ENCODE data around the gene NF2. TPM values are rescaled to one million over a fixed set of nuclear protein-coding genes. Genes with fewer than 3 reads are reported as not detected.
"Not testable (repeated sequence)": the region's sequence is repeated elsewhere in the genome, so short reads cannot be mapped to it uniquely, and the experiment has no call there.

The NF2 gene
- 21.7 TPM for total RNA-seq

DNA sequence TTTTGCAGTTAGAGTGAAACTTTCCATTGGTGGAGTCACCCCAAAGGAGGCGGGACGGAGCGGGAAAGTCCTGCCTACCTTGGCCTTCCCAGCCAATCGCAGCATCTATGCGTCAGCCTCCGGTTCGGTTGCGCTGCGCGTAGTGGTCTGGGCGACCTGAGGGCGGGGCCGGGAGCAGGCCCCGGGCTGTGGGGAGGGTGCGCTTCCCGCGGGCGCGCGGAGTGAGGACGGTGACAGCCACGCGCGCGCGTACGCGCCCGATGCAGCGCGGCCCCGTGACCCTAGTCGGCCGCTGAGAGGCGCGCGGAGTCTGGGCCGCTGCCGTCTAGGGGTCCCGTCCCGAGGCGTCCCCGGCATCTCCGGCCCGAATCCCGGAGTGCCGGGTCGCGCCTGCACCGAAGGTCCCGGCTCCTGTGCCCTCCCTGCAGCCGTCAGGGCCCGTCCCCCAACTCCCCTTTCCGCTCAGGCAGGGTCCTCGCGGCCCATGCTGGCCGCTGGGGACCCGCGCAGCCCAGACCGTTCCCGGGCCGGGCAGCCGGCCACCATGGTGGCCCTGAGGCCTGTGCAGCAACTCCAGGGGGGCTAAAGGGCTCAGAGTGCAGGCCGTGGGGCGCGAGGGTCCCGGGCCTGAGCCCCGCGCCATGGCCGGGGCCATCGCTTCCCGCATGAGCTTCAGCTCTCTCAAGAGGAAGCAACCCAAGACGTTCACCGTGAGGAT is at the start of gene NF2:
Gene NF2, plus strand, starts transcription at position 276 of the 718 bp plus-strand sequence. Its CDS starts 366 bp downstream, at position 642.
- Histone ChIP-seq H3K9me3 (ENCODE audit: low read depth, low read length) (no peaks in the 10 kb centered on the region), H3K4me1 (ENCODE audit: insufficient read depth, low read length) (peaks cover 18% of the 10 kb centered on the region), H3K4me3 (ENCODE audit: low read length) (peak within 1 kb of the TSS; percentile 84), H3K27me3 (ENCODE audit: insufficient read depth, low read length) (no peaks in the 10 kb centered on the region)

GRCh38 chr22:29555065-29555644 is 48.3 kb upstream of the NF2 start:
- H3K27me3 ChIP-seq (ENCODE audit: insufficient read depth, low read length): no peaks in the 10 kb centered on the region
- no peaks in the 10 kb centered on the region for H3K9me3 ChIP-seq (ENCODE audit: low read depth, low read length)
- no peak overlapping the region for H3K4me3 ChIP-seq (ENCODE audit: low read length)
- H3K4me1 ChIP-seq (ENCODE audit: insufficient read depth, low read length): peaks cover 9% of the 10 kb centered on the region

DNA sequence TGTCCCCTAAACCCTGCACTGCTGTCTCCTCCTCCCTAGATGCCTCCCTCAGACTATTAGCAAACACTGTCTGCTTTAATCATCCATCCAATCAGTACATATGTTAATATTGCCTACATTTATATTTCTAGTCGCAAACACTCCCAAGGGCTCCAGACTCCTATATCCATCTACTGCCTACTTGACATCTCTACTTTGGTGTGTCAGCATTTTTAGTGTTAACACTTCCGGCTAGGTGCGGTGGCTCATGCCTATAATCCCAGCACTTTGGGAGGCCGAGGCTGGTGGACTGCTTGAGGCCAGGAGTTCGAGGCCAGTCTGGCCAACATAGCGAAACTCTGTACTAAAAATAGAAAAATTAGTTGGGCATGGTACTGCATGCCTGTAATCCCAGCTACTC is 44.4 kb upstream of the NF2 start:
- H3K9me3 ChIP-seq (ENCODE audit: low read depth, low read length): no peaks in the 10 kb centered on the region
- H3K4me1 ChIP-seq (ENCODE audit: insufficient read depth, low read length): peaks cover 6% of the 10 kb centered on the region
- H3K4me3 ChIP-seq (ENCODE audit: low read length): no peak overlapping the region
- no peaks in the 10 kb centered on the region for H3K27me3 ChIP-seq (ENCODE audit: insufficient read depth, low read length)

- H3K4me1 ChIP-seq (ENCODE audit: insufficient read depth, low read length): no peaks in the 10 kb centered on the region
- no peaks in the 10 kb centered on the region for H3K9me3 ChIP-seq (ENCODE audit: low read depth, low read length)
- no peaks in the 10 kb centered on the region for H3K27me3 ChIP-seq (ENCODE audit: insufficient read depth, low read length)
- H3K4me3 ChIP-seq (ENCODE audit: low read length): no peak overlapping the region
Measured at GRCh38 chr22:29559853-29560252, 43.6 kb upstream of the NF2 start.

DNA sequence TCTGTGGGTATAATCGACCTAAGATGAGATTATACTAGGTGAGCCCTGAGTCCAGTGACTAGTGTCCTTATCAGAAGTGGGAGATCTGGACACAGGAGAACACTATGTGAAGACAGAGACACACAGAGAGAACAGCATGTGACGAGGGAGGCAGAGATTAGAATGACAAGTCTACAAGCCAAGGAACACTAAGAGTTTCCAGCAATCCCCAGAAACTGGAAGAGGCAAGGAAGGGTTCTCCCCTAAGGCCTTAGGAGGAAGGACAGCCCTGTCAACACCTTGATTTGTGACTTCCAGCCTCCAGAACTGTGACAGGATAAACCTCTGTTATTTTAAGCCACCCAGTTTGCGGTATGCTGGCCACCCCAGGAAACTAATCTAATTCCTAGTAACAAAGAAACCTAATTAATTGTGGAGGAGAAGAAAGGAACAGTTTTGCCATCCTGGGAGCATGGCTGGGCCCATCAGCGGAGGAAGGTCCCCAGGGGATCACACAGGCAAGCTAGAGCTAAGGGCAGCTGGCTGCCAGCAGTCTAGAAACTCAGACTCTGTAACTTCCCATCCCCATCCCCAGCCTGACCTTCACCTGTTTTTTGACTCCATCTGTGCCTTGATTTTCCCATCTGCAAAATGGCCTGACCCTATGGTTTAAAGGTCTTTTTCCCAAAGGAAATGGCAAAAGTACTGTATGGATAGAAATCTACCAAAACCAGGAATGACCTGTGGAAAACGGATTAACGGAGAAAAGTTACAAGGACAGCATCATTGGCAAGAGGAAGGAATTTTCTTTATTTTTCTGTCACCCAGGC is 39.6 kb upstream of the NF2 start:
- Histone ChIP-seq H3K27me3 (ENCODE audit: insufficient read depth, low read length) (no peaks in the 10 kb centered on the region), H3K4me3 (ENCODE audit: low read length) (no peak overlapping the region), H3K9me3 (ENCODE audit: low read depth, low read length) (no peaks in the 10 kb centered on the region), H3K4me1 (ENCODE audit: insufficient read depth, low read length) (no peaks in the 10 kb centered on the region)

DNA sequence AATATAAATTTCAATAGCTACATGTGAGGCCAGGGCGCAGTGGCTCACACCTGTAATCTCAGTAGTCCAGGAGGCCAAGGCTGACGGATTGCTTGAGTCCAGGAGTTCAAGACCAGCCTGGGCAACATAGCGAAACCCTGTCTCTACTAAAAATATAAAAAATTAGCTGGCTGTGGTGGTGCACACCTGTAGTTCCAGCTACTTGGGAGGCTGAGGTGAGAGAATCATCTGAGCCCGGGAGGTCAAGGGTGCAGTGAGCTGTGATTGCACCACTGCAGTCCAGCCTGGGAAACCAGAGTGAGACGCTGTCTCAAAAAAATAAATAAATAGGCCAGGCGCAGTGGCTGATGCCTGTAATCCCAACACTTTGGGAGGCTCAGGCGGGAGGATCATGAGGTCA is 36.9 kb upstream of the NF2 start:
- H3K4me1 ChIP-seq (ENCODE audit: insufficient read depth, low read length); H3K4me3 ChIP-seq (ENCODE audit: low read length); H3K9me3 ChIP-seq (ENCODE audit: low read depth, low read length); H3K27me3 ChIP-seq (ENCODE audit: insufficient read depth, low read length): not testable (repeated sequence)

- Histone ChIP-seq H3K4me3 (ENCODE audit: low read length) (no peak overlapping the region), H3K4me1 (ENCODE audit: insufficient read depth, low read length) (no peaks in the 10 kb centered on the region), H3K9me3 (ENCODE audit: low read depth, low read length) (no peaks in the 10 kb centered on the region), H3K27me3 (ENCODE audit: insufficient read depth, low read length) (no peaks in the 10 kb centered on the region)
Measured at GRCh38 chr22:29567338-29567737, 36.1 kb upstream of the NF2 start.

GRCh38 chr22:29569011-29569678 is 34.3 kb upstream of the NF2 start:
- Histone ChIP-seq H3K9me3 (ENCODE audit: low read depth, low read length) (no peaks in the 10 kb centered on the region), H3K4me1 (ENCODE audit: insufficient read depth, low read length) (no peaks in the 10 kb centered on the region), H3K4me3 (ENCODE audit: low read length) (no peak overlapping the region), H3K27me3 (ENCODE audit: insufficient read depth, low read length) (no peaks in the 10 kb centered on the region)

DNA sequence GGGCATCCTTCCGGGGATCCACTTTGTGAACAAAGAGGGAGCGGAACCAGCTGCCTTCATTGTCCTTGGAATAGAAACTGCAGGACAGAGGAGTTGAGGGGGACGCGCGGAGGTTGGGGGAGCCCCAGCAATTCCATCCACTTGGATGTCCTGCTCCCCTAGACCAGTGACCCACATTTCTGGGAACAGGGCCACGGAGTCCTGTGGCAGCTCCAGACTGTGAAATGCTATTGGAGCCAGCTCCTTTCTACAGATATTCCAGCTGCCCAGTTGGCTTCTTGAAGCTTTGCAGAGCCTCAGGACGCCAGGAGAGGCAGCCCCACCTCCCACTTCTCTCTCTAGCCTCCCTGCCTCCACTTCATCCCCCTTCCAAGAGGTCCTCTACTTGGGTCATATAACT is 33.0 kb upstream of the NF2 start:
- H3K4me3 ChIP-seq (ENCODE audit: low read length): no peak overlapping the region
- no peaks in the 10 kb centered on the region for H3K27me3 ChIP-seq (ENCODE audit: insufficient read depth, low read length)
- H3K4me1 ChIP-seq (ENCODE audit: insufficient read depth, low read length): no peaks in the 10 kb centered on the region
- no peaks in the 10 kb centered on the region for H3K9me3 ChIP-seq (ENCODE audit: low read depth, low read length)

- H3K4me3 ChIP-seq (ENCODE audit: low read length): no peak overlapping the region
- no peaks in the 10 kb centered on the region for H3K27me3 ChIP-seq (ENCODE audit: insufficient read depth, low read length)
- H3K9me3 ChIP-seq (ENCODE audit: low read depth, low read length): no peaks in the 10 kb centered on the region
- no peaks in the 10 kb centered on the region for H3K4me1 ChIP-seq (ENCODE audit: insufficient read depth, low read length)
Measured at GRCh38 chr22:29570912-29571549, 32.4 kb upstream of the NF2 start.

GRCh38 chr22:29574762-29575450 is 28.5 kb upstream of the NF2 start:
- Histone ChIP-seq H3K4me3 (ENCODE audit: low read length) (no peak overlapping the region), H3K4me1 (ENCODE audit: insufficient read depth, low read length) (no peaks in the 10 kb centered on the region), H3K27me3 (ENCODE audit: insufficient read depth, low read length) (no peaks in the 10 kb centered on the region), H3K9me3 (ENCODE audit: low read depth, low read length) (no peaks in the 10 kb centered on the region)

GRCh38 chr22:29578462-29579200 is 24.8 kb upstream of the NF2 start:
- H3K9me3 ChIP-seq (ENCODE audit: low read depth, low read length): no peaks in the 10 kb centered on the region
- H3K4me1 ChIP-seq (ENCODE audit: insufficient read depth, low read length): peaks cover 14% of the 10 kb centered on the region
- H3K4me3 ChIP-seq (ENCODE audit: low read length): no peak overlapping the region
- H3K27me3 ChIP-seq (ENCODE audit: insufficient read depth, low read length): no peaks in the 10 kb centered on the region

GRCh38 chr22:29580200-29580810 is 23.1 kb upstream of the NF2 start:
- H3K27me3 ChIP-seq (ENCODE audit: insufficient read depth, low read length): no peaks in the 10 kb centered on the region
- peak overlapping the region; percentile 50 for H3K4me3 ChIP-seq (ENCODE audit: low read length)
- peaks cover 14% of the 10 kb centered on the region for H3K4me1 ChIP-seq (ENCODE audit: insufficient read depth, low read length)
- no peaks in the 10 kb centered on the region for H3K9me3 ChIP-seq (ENCODE audit: low read depth, low read length)
